K562 (cell line): ENCODE results near the gene FNBP1. TPM values are rescaled to one million over a fixed set of nuclear protein-coding genes. Genes with fewer than 3 reads are reported as not detected.

ENCODE experiments used
- ASH1L ChIP-seq: fragments of 450-650 bp; IDR thresholded peaks from 2 replicates; pipeline ENCODE4 v1.6.1; 2018; ENCODE audit warnings: borderline replicate concordance, mild to moderate bottlenecking, low read depth; ENCODE audit not compliant: partially characterized antibody
- ATF6 ChIP-seq: sonication (generic); formaldehyde crosslinking; IDR thresholded peaks from 2 replicates; pipeline ENCODE4 v1.4.0; 2020; ENCODE audit warnings: mild to moderate bottlenecking, missing genetic modification reagents
- CHCHD3 ChIP-seq: fragments of 250-450 bp; sonication (Bioruptor Pico); IDR thresholded peaks from 2 replicates; pipeline ENCODE4 v2.1.2; 2022; ENCODE audit warnings: mild to moderate bottlenecking
- E2F3 ChIP-seq: fragments of 250-450 bp; sonication (Bioruptor Pico); IDR thresholded peaks from 2 replicates; pipeline ENCODE4 v1.4.0; 2020; ENCODE audit warnings: mild to moderate bottlenecking
- HNRNPLL ChIP-seq: fragments of 200-400 bp; formaldehyde crosslinking; IDR thresholded peaks from 2 replicates; pipeline ENCODE4 v1.6.1; 2017; ENCODE audit warnings: low read length, low read depth, mild to moderate bottlenecking; ENCODE audit not compliant: poor library complexity, severe bottlenecking
- MAZ ChIP-seq, 2 experiments: fragments of 450-650 bp in 1 of 2; sonication (generic) in 1 of 2; formaldehyde crosslinking; IDR thresholded peaks in 1 of 2; conservative IDR thresholded peaks in 1 of 2; 2 replicates each; pipeline versions ENCODE4 v1.4.0 to v1.5.0; 2020; ENCODE audit warnings: mild to moderate bottlenecking in 1 of 2, missing genetic modification reagents in 1 of 2
- MLX ChIP-seq, 2 experiments: fragments of 450-650 bp in 1 of 2; sonication (generic) in 1 of 2; formaldehyde crosslinking; conservative IDR thresholded peaks; 2 replicates each; pipeline versions ENCODE4 v1.4.0 to v1.8.1; 2020 to 2022; ENCODE audit warnings: mild to moderate bottlenecking in 1 of 2, missing genetic modification reagents in 1 of 2
- MYC ChIP-seq, 2 experiments: fragments of 250-450 bp in 1 of 2; sonication (Bioruptor Pico) in 1 of 2; IDR thresholded peaks; 2 replicates each; pipeline versions ENCODE4 v1.5.1 to v1.6.1; 2012 to 2021; ENCODE audit warnings: low read depth in 2 of 2, borderline replicate concordance in 1 of 2, improper control_type of control experiment in 1 of 2, low read length in 1 of 2, mild to moderate bottlenecking in 1 of 2, moderate library complexity in 1 of 2
- NBN ChIP-seq: fragments of 450-650 bp; IDR thresholded peaks from 2 replicates; pipeline ENCODE4 v1.6.1; 2016; ENCODE audit warnings: low read depth, mild to moderate bottlenecking
- RHOXF2B ChIP-seq: fragments of 250-450 bp; sonication (Bioruptor Pico); conservative IDR thresholded peaks from 2 replicates; pipeline ENCODE4 v1.5.1; 2021
- SMARCB1 ChIP-seq: IDR thresholded peaks from 2 replicates; pipeline ENCODE4 v1.6.1; 2011; ENCODE audit warnings: improper control_type of control experiment, low read depth; ENCODE audit not compliant: insufficient read length
- SRSF1 ChIP-seq: fragments of 200-400 bp; formaldehyde crosslinking; IDR thresholded peaks from 2 replicates; pipeline ENCODE4 v1.6.1; 2017; ENCODE audit warnings: mild to moderate bottlenecking, low read depth, low read length, moderate library complexity
- TCF3 ChIP-seq: sonication (generic); formaldehyde crosslinking; IDR thresholded peaks from 2 replicates; pipeline ENCODE4 v1.4.0; 2020; ENCODE audit warnings: mild to moderate bottlenecking, missing genetic modification reagents
- XRCC3 ChIP-seq: fragments of 450-650 bp; IDR thresholded peaks from 2 replicates; pipeline ENCODE4 v1.6.1; 2017; ENCODE audit warnings: mild to moderate bottlenecking, moderate library complexity
- ZNF24 ChIP-seq: fragments of 450-650 bp; IDR thresholded peaks from 2 replicates; pipeline ENCODE4 v1.6.1; 2016
- polyA plus RNA-seq, 8 experiments: library from polyadenylated mRNA; depleted of rRNA in 4 of 8; stranded (reverse) in 5 of 8; unstranded in 3 of 8; fragments of >200 nt; fragmentation: Nextera tagmentation in 2 of 8; fragmentation: Illumina TruSeq in 1 of 8; extraction: Ambion mirVana in 2 of 8; extraction: Trizol in 1 of 8; gene quantifications; 2 replicates each; pipeline versions ENCODE4 v1.2.1 to v1.2.3, GENCODE V29; 2011 to 2014; ENCODE audit warnings: inconsistent platforms in 1 of 8, missing spikeins in 1 of 8
- total RNA-seq, 7 experiments: library from RNA; depleted of rRNA in 6 of 7; stranded (reverse); fragments of >200 nt in 6 of 7; fragmentation: Illumina TruSeq in 2 of 7; extraction: Trizol in 2 of 7; gene quantifications; 2 replicates each; pipeline versions ENCODE4 v1.2.1 to v1.2.3, GENCODE V29; 2011 to 2021; ENCODE audit warnings: low replicate concordance in 1 of 7
- TF ChIP-seq, protein P1 (sequence below): fragments of 250-450 bp; sonication (Bioruptor Pico); IDR thresholded peaks from 2 replicates; pipeline ENCODE4 v1.5.0; 2021
- TF ChIP-seq, protein P2 (sequence below): sonication (generic); formaldehyde crosslinking; IDR thresholded peaks from 2 replicates; pipeline ENCODE4 v1.9.0; 2022; ENCODE audit warnings: mild to moderate bottlenecking, missing genetic modification reagents
- TF ChIP-seq, protein P3 (sequence below): fragments of 450-650 bp; IDR thresholded peaks from 2 replicates; pipeline ENCODE4 v1.6.1; 2016; ENCODE audit warnings: mild to moderate bottlenecking

Gene FNBP1
- total and polyA plus RNA-seq, 9 of the 15 experiments (the other 6 are each of a cell fraction or from before 2014, with no cell fraction given) = 1.8 to 14.9 (median 7.6) TPM

DNA sequence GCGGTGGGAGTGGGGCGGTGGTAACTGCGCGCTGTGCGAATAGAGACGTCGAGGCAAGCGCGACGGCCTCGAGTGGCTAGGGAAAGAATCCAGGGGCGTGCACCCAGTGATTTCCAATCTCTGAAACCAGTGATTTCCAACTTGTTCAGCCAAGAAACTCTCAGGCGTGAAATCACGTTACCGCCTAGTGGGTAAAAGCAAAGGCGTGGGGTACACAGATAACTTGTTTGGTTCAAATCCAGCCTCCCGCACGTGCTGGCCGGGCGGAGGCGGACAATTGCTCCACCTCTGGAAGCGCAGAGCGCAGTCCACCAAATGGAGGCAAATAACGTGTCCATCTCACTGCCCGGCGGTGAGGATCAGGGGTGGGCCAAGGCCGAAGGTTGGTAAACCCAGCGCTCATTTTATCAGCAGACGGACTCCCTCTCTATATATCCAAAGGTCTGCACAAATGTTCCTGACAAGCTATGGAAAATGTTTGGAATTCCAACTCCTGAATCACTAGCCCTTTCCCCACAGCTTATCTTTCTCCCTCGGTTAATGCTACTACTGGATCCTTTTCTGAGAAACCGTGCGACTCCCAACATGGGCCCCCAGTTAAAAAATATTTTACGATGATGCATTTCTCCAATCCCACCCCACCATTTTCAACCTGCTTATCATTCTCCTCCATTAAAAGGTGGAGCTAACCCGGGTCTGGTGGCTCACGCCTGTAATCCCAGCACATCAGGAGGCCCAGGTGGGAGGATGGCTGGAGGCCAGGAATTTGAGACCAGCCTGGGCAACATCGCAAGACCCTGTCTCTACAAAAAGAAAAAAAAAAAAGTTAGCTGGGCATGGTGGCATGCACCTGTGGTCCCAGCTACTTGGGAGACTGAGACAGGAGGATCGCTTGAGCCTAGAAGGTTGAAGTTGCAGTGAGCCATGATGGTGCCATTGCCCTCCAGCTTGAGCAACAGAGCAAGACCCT is 950 bp upstream of the FNBP1 start (continued):
- TF ChIP-seq ASH1L = no peak
- TF ChIP-seq RHOXF2B = no peak
- TF ChIP-seq ZNF24 = no peak
- TF ChIP-seq TCF3 (CRISPR knock-in tag) = peak; percentile 82
- TF ChIP-seq, protein P1, sequence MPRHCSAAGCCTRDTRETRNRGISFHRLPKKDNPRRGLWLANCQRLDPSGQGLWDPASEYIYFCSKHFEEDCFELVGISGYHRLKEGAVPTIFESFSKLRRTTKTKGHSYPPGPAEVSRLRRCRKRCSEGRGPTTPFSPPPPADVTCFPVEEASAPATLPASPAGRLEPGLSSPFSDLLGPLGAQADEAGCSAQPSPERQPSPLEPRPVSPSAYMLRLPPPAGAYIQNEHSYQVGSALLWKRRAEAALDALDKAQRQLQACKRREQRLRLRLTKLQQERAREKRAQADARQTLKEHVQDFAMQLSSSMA (CRISPR knock-in tag) = no peak
- TF ChIP-seq HNRNPLL = peak; percentile 62
- TF ChIP-seq, protein P2, sequence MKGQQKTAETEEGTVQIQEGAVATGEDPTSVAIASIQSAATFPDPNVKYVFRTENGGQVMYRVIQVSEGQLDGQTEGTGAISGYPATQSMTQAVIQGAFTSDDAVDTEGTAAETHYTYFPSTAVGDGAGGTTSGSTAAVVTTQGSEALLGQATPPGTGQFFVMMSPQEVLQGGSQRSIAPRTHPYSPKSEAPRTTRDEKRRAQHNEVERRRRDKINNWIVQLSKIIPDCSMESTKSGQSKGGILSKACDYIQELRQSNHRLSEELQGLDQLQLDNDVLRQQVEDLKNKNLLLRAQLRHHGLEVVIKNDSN (CRISPR knock-in tag) = peak; percentile 73
- TF ChIP-seq MAZ (CRISPR knock-in tag; conservative IDR thresholded peaks at IDR 0.05 in 1 of 2, IDR thresholded peaks at IDR 0.05 in 1 of 2) = peak in 1 of 2 experiments; percentile 66; a peak in 2 of 4 replicates
- TF ChIP-seq CHCHD3 (CRISPR knock-in tag) = no peak
- TF ChIP-seq XRCC3 = no peak
- TF ChIP-seq MYC (IDR thresholded peaks at IDR 0.05; ENCODE audit: low read depth, low read length) = peak; percentile 73; the same call in 1 of the 2 replicates
- TF ChIP-seq MYC (CRISPR knock-in tag; IDR thresholded peaks at IDR 0.05; ENCODE audit: borderline replicate concordance, low read depth) = no peak
- no peak for TF ChIP-seq MLX (CRISPR knock-in tag; conservative IDR thresholded peaks at IDR 0.05)
- TF ChIP-seq NBN = no peak
- no peak for TF ChIP-seq ATF6
- TF ChIP-seq, protein P3, sequence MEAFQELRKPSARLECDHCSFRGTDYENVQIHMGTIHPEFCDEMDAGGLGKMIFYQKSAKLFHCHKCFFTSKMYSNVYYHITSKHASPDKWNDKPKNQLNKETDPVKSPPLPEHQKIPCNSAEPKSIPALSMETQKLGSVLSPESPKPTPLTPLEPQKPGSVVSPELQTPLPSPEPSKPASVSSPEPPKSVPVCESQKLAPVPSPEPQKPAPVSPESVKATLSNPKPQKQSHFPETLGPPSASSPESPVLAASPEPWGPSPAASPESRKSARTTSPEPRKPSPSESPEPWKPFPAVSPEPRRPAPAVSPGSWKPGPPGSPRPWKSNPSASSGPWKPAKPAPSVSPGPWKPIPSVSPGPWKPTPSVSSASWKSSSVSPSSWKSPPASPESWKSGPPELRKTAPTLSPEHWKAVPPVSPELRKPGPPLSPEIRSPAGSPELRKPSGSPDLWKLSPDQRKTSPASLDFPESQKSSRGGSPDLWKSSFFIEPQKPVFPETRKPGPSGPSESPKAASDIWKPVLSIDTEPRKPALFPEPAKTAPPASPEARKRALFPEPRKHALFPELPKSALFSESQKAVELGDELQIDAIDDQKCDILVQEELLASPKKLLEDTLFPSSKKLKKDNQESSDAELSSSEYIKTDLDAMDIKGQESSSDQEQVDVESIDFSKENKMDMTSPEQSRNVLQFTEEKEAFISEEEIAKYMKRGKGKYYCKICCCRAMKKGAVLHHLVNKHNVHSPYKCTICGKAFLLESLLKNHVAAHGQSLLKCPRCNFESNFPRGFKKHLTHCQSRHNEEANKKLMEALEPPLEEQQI = no peak
- no peak for TF ChIP-seq SRSF1
- no peak for TF ChIP-seq SMARCB1
- TF ChIP-seq E2F3 (CRISPR knock-in tag) = no peak
